Stimulated activated CD8-positive, alpha-beta memory T cell treated with anti-CD3 and anti-CD28 coated beads, Interleukin-7, amount 100 ng/mL, for 4 hours (primary cell): ENCODE measurements around the gene COX6A2.
A peak's percentile ranks its signal among the peaks of the same experiment; 100 is the strongest.

Source experiments
- DNase-seq, 2 donors: peaks; one replicate each; pipeline ENCODE4 v3.0.0-alpha.2; 2020; ENCODE audit warnings: low read depth in 2 of 2

Gene COX6A2

GRCh38 chr16:31428279-31428597 lies at the start of gene COX6A2:
TSS of gene COX6A2 (minus strand) at chr16:31428360. CDS start at chr16:31428325, 35 bp downstream.
- DNase-seq, result no peak

GRCh38 chr16:31477220-31478216 lies 49.4 kb upstream of the COX6A2 start:
- DNase-seq, result peak in 1 of 2 donors; percentile 21

- DNase-seq, result peak; percentile 80 to 84
These were observed 48.4 kb upstream of the COX6A2 start for GRCh38 chr16:31476303-31477219.

GRCh38 chr16:31475946-31476302 lies 47.8 kb upstream of the COX6A2 start:
- DNase-seq, result no peak

GRCh38 chr16:31474773-31475738 lies 46.9 kb upstream of the COX6A2 start:
- no peak for DNase-seq

GRCh38 chr16:31474173-31474714 lies 46.1 kb upstream of the COX6A2 start:
- no peak for DNase-seq

- no peak for DNase-seq
These were observed 45.3 kb upstream of the COX6A2 start for GRCh38 chr16:31473264-31473984.

GRCh38 chr16:31472709-31473203 lies 44.6 kb upstream of the COX6A2 start:
- DNase-seq, result no peak

GRCh38 chr16:31471875-31472708 lies 43.9 kb upstream of the COX6A2 start, which contains the start of gene TGFB1I1:
TSS of gene TGFB1I1 (plus strand) at chr16:31472152. CDS start at chr16:31472189, 37 bp downstream.
- no peak for DNase-seq

- DNase-seq, result no peak
These were observed 43.2 kb upstream of the COX6A2 start for GRCh38 chr16:31471241-31471874.

- no peak for DNase-seq
These were observed 42.5 kb upstream of the COX6A2 start for GRCh38 chr16:31470615-31471014.

GRCh38 chr16:31467858-31468257 lies 39.7 kb upstream of the COX6A2 start:
- DNase-seq, result no peak

- DNase-seq, result no peak
These were observed 39.1 kb upstream of the COX6A2 start for GRCh38 chr16:31467151-31467773.

GRCh38 chr16:31466381-31466841 lies 38.3 kb upstream of the COX6A2 start:
- no peak for DNase-seq

GRCh38 chr16:31465788-31466370 lies 37.7 kb upstream of the COX6A2 start:
- no peak for DNase-seq

- DNase-seq, result no peak
These were observed 36.7 kb upstream of the COX6A2 start for GRCh38 chr16:31464781-31465260.

GRCh38 chr16:31464348-31464769 lies 36.2 kb upstream of the COX6A2 start:
- no peak for DNase-seq
